Fibroblast of the aortic adventitia (primary cell): ENCODE data around the gene HUS1. TPM values are rescaled to one million over a fixed set of nuclear protein-coding genes. Genes with fewer than 3 reads are reported as not detected.
A peak's percentile ranks its signal among the peaks of the same experiment; 100 is the strongest.

Experiments
- DNase-seq: peaks from one replicate; pipeline ENCODE4 v3.0.0-alpha.2; 2010; ENCODE audit warnings: low read depth
- H3K4me3 ChIP-seq: 2 replicates; pipeline ENCODE4 v1.5.1; 2011; ENCODE audit warnings: low read depth, mild to moderate bottlenecking, control low read depth, low read length, moderate library complexity
- total RNA-seq: library from RNA; depleted of rRNA; stranded (reverse); fragments of >200 nt; gene quantifications from 2 replicates; pipeline ENCODE4 v1.2.3, GENCODE V29; 2012; ENCODE audit warnings: low replicate concordance
- TF ChIP-seq, protein P1 (sequence below): IDR thresholded peaks from 2 replicates; pipeline ENCODE4 v1.5.1; 2011; ENCODE audit warnings: mild to moderate bottlenecking, low read length, control low read depth, inconsistent platforms; ENCODE audit not compliant: insufficient read depth

HUS1 gene
- total RNA-seq, 1 donor = 28.6 TPM

DNA sequence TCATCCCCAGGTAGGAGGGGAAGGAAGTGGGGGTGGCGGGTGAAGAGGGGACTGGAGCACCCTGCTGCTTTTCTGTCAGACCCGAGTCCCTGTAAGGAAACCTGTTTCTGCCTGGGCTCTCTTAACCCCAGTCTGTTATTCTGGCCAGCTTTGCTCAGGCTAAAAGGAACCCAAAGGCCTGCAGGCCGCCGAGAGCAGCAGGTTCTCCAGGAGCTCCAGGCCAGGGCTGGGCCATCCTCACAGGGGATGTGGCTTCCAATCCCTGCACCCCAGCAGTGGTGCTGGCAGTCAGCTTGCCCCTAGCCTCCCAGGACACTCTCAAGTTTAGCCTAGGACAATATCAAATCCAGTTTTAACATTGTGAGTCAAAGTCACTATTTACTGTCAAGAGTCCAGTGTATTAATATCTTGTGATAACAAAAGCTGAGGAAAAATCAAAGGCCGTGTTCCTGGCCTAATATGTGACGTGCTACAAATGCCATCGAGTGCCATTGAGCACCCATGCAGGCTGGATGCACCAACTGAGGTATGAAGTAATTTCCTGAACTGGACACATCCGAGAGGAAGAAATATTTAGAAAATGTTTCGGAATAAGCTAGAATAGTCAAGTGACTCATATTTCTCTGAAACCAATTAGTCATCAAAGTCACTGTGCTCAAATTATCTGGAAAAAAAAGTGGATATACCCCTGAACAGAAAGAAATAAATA lies 38.1 kb downstream of the HUS1 start:
- H3K4me3 ChIP-seq = no peak overlapping the region
- TF ChIP-seq, protein P1, sequence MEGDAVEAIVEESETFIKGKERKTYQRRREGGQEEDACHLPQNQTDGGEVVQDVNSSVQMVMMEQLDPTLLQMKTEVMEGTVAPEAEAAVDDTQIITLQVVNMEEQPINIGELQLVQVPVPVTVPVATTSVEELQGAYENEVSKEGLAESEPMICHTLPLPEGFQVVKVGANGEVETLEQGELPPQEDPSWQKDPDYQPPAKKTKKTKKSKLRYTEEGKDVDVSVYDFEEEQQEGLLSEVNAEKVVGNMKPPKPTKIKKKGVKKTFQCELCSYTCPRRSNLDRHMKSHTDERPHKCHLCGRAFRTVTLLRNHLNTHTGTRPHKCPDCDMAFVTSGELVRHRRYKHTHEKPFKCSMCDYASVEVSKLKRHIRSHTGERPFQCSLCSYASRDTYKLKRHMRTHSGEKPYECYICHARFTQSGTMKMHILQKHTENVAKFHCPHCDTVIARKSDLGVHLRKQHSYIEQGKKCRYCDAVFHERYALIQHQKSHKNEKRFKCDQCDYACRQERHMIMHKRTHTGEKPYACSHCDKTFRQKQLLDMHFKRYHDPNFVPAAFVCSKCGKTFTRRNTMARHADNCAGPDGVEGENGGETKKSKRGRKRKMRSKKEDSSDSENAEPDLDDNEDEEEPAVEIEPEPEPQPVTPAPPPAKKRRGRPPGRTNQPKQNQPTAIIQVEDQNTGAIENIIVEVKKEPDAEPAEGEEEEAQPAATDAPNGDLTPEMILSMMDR = no peak
- peak; percentile 86 for DNase-seq

DNA sequence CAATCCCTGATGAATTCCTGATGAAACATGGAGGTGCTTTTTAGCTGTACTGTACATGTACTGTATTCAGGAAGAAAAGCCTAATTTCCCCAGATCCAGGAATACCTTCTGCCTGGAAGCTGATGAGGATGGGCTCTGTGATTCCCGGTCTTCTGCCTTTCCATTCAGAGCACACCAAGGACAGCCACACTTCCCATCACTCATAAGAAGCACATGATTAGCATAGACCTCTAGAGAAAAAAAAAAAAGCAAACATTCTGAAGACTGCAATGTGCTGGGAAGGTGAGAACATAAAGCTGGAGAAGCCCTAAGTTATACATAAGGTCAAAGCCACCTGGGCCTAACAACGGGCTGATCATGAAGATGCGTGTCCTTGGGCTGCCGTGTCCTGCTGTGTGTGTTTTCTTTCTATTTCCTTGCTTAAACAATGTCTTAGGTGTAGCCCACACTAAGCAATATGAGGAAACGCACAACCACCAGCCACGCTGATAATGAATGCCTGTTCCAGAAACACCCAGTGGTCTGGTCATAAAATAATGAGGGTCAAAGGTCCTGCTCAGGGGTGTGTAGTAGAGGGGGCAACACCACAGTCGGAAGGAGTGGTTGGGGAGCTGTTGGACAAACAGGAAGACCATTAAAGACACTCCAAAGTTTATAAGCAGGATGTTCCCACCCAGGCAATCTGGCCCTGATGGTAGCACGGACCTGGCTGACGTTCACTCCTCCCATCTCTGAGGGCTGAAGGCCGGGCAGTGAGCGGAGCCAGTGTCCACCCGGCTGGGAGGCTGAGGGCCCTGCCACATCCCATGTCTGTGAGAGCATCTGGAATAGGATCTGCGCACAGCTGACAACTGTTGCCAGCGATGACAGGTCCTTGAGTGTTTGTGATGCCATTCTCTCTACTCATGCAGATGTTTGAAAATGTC lies 39.1 kb downstream of the HUS1 start:
- H3K4me3 ChIP-seq = no peak overlapping the region
- DNase-seq = peak; percentile 37
- TF ChIP-seq, protein P1 = no peak

DNA sequence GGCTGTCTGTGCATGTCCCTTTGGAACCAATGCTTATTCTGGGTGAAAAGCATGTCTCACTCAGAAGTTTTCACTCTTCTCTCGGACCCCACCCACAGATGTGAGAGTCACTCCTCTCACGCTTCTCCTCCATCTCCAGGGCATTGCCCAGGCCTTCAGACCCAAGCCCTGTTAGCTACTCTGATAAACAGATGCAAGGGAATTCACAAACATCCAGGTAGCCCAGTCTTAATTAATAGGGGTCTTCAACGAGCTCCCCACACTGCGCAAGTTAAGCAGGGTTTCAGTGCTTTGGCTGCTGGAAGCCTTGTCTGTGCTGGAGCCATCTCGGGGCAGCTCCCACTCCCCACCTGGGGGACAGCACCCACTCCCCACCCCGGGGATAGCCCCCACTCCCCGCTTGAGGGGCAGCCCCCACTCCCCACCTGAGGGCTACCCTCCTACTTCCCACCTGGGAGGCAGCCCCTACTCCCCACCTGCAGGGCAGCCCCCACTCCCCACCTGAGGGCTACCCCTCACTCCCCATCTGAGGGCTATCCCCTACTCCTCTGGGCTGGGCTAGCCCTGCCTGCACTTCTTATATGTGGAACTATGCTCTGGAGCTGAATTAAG lies 39.9 kb downstream of the HUS1 start:
- no peak overlapping the region for H3K4me3 ChIP-seq
- TF ChIP-seq, protein P1 = no peak
- DNase-seq = no peak

DNA sequence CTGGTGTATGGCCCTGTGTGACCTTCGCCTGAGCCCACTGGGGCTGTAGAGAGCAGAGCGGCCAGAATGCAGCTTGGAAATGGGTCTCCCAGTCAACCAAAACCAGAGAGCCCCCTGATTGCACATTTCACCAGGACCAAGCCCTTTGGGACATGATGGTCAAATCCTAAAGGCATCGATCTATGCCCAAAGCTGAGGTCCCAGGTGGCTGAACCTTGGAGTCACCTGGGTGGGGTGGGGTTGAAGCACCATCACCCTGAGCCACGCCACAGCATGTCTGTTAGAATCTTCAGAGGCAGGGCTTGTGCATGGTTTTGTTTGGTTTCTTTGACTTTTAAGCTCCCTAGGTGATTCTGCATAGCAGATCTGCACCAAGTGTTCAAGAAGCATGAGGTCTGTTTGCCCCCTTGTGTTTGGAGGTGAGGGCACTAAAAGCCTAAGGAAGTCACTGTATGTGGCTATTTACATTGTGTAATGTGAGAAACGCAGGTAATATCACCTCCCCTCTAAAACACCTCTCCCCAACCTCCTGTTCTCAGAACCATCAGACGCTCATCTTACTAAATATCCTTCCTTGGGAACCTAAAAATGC lies 40.7 kb downstream of the HUS1 start:
- TF ChIP-seq, protein P1 = no peak
- no peak for DNase-seq
- no peak overlapping the region for H3K4me3 ChIP-seq

DNA sequence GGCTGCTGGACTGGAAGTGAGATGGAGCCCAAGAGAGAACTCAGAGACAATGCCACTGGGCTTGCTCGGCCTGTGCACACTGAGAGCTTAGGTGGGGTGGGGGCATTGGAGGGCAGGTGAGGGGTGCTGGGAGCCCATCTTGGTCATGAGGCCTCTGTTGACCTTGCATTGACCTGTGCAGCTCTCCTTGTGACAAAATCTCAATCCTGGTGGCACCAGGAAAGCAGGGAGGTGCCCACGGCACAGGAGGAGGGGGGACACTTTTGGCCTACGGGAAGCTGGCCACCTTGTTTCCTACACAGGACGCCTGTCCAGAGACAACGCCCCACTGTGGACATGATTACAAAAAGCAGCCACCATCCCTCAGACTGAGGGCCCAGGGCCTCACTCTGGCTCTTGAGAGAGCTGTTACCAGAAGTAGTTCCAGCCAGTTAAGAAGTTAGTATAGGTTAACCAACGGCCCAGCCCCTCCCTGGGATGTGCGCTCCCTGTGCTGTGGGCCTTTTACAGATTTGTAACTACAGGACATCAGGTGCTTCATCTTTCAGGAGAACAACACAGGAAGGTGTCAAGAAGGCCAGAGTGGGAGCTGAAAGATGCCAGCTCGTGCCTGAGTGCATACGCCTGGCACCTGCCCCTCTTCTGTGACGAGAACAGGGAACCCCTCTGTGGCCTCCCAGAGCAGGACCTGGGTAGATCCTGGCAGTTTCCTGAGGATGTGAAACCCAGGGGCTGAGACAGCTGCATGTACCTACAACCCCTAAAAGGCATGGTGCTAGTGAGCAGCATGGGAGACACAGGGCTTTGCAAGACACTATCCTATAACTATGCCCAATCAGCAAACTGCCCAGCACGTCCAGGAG lies 41.5 kb downstream of the HUS1 start:
- no peak for DNase-seq
- H3K4me3 ChIP-seq = no peak overlapping the region
- TF ChIP-seq, protein P1 = no peak
